GM11168 (cell line): ENCODE measurements around the gene DPP4.
"Not testable (repeated sequence)": the region's sequence is repeated elsewhere in the genome, so short reads cannot be mapped to it uniquely, and the experiment has no call there.

Source experiments
- in situ Hi-C: fragments of 300-500 bp; cut with MboI; formaldehyde crosslinking; loops from one replicate; pipeline ENCODE4 v1.12.0; 2022; ENCODE audit warnings: low sequenced_read_pairs; ENCODE audit not compliant: unreplicated experiment

DPP4 gene

GRCh38 chr2:161994761-161995520 lies 79.1 kb downstream of the DPP4 start:
- in situ Hi-C loops = no loop called here

GRCh38 chr2:161992531-161992930 lies 81.5 kb downstream of the DPP4 start:
- in situ Hi-C loops = no loop called here

- in situ Hi-C loops = no loop called here
Observed at GRCh38 chr2:161991991-161992390, 82.0 kb downstream of the DPP4 start.

DNA sequence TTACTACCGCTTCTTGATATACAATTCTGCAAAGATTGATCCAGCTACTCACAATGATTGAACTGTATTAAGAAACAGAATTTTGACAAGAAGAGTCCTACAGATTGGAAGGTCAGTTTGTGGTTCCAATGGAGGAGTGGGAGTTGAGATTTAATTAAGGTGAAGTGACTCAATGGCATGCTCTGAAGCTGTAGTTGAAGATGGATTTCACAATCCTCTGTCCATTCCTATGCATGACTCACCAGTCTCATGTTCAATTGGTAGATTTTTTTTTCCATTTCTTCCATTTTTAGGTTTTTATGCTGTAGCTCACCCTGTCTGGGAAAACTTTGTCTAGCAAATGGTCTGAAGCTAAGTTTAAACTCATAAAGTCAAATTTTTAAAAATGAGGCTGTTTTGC lies 83.3 kb downstream of the DPP4 start:
- in situ Hi-C loops = no loop called here

DNA sequence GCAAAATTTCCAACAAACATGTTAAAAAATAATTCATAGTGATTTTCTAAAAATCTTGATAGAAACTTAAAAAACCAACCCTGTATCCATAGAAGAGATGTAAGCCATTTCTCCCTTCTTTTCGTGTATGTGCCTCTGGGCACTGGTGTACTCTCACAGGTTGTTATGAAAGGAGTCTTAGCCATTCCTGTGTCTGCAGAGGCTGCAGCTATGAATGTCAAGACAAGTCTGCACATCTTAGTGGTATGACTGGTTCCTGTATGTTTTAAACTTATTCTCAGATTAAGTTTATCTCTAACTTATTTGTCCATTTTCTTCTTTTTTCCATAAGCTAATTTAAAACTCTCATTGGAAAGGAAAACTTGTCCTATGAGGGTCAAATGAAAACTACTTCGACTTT lies 84.0 kb downstream of the DPP4 start:
- in situ Hi-C loops = no loop called here

DNA sequence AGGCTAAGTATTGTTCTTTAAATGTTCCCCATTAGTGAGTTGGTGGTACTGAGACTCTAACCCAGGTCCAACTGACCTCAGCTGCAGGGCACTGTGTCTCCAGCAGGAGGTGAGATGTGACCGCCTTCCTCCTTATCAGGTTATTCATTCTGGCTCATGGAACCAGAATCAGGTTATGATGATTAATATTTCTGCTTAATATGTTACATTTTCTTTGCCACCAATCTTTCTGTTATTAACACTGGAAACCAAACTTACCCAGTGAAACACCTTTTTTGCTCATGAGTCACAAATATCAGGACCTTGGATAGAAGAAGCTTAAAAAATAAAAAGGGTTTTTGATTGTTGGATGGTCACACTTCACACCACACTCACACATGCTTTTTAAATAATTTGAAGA lies 85.4 kb downstream of the DPP4 start:
- in situ Hi-C loops = no loop called here

DNA sequence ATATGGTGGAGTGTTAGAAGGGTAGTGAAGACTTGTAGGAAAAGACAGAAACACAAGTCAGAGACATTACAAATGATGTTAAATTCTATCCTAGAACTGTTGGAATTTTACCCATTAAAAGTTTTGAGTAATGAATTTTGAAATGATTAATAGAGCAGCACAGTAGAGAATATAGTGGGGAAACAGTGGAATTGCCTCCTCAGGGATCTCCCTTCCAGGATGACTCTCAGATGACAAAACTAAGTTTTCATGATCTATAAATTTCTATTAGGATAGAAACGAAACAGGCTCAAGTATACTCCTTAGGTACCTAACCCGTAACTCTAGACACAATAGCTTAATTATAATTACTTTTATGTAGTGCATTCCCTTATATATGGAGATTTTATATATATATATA lies 86.7 kb downstream of the DPP4 start:
- in situ Hi-C loops = no loop called here

- in situ Hi-C loops = no loop called here
Observed at GRCh38 chr2:161983866-161984265, 90.1 kb downstream of the DPP4 start.

- in situ Hi-C loops = no loop called here
Observed at GRCh38 chr2:161983331-161983651, 90.7 kb downstream of the DPP4 start.

GRCh38 chr2:161982548-161983330 lies 91.3 kb downstream of the DPP4 start:
- in situ Hi-C loops = no loop called here

GRCh38 chr2:161981679-161982250 lies 92.2 kb downstream of the DPP4 start:
- in situ Hi-C loops = no loop called here

DNA sequence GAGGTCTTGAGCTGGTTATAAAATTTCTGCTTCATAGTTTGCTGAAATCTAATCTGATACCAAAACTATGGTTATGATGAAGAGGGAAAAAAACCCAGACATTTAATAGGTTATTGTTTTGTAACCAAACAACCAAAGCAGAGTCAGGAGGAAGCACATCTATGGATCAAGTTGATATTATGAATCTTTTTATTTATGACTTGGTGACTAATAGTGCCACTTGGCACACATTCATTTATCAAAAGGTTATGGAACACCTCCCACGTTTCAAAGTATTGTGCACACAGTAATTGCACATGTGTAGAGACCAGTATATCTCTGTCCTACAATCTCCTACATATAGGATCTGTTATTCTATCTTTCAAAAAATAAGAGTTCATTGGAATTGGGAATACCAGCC lies 93.0 kb downstream of the DPP4 start:
- in situ Hi-C loops = no loop called here

DNA sequence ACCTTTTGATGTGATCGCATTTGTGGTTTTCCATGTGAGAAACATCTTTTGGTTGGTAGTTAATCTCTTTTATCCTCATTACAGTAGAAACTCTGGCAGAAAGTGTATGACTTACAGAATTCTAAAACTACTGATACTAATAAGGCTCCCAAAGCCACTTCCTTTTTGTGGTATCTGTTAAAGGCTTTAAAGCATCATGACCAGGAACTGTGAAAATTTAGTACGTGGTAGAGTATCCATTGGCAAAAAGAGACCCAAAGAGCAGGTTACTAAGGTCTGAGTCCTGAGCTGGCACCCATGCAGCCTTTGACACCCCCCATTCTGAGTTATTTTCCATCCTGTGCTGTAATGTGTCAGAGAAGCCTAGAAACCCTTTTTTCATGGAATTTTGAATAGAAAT lies 94.5 kb downstream of the DPP4 start:
- in situ Hi-C loops = no loop called here

GRCh38 chr2:161977926-161978325 lies 96.1 kb downstream of the DPP4 start:
- in situ Hi-C loops = not testable (repeated sequence)

- in situ Hi-C loops = no loop called here
Observed at GRCh38 chr2:161976917-161977316, 97.1 kb downstream of the DPP4 start.

GRCh38 chr2:161976295-161976694 lies 97.7 kb downstream of the DPP4 start:
- in situ Hi-C loops = no loop called here

- in situ Hi-C loops = no loop called here
Observed at GRCh38 chr2:161975813-161976160, 98.2 kb downstream of the DPP4 start.

DNA sequence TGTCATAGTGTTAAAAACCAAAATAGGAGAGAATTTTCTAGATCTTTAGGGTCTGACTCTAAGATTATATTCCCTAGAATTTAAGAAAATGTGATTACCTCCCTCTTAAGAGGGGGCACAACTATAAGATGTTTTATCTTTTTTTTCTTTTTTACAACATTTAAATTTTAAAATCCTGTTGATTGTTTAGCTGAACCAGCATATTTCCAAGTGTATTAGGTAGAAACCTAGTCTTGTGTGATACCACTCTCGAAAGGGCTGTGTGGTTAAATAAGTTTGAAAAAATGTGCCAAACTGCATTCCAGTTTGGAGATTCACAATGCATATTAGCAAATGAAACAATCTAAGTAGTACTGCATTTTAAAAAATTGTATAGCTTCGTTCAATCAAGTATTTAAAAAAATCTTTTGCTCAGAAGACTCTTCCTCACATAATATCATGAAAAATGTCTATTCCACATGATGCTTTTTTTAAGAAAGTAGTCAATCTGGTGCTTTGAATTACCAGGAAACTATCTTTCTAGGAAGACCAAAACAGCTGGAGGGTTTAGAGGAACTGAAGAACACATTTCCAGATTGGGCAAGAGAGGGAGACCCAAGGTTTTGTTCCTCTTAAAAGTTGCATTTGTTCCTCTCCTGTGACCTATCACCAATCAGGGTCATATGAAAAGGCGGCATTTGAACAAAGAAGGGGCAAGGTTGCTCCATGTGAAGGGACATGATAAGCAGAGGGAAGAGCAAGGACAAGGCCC lies 98.8 kb downstream of the DPP4 start:
- in situ Hi-C loops = no loop called here

DNA sequence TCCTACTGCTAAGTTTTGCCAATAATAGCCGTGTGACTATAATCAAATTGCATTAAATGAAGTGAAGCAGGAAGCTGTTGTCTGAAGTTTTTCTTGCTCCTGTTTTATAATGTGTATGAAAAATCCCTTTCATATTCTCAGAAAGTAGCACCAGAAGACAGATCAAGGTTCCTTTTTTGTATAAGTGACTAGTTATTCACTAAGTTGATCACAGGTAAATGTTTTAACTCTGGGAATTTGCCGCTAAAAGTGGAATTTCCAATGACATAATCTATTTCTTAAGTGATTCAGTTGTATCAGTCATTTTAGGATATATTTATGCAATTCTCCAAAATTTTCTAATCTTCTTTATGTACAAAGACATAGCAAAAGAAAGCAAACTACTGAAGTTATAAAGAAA lies 99.6 kb downstream of the DPP4 start:
- in situ Hi-C loops = no loop called here

DNA sequence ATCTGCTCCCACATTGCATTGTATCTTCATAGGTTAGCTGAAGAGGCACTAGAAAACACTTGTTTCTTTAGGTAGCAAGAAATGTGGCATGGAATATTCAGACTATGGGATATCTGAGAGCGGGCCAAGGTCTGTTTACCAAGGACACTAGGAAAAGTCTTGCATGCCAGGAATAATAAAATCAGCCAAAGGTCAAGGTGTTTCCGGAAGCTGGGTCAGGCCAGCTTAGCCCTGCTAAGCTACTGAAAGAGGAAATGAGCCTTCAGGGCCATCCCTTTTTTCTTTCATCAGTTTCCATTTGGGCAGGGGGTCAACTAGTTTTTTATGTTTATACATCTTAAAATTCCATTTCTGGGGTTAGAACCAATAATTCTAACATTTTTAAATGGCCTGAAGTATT lies 101.1 kb downstream of the DPP4 start:
- in situ Hi-C loops = no loop called here

- in situ Hi-C loops = no loop called here
Observed at GRCh38 chr2:161972232-161972631, 101.8 kb downstream of the DPP4 start.
